Dedifferentiated amniotic fluid mesenchymal stem cell (primary cell): ENCODE data around the gene RYR2.

Experiments used
- DNase-seq: peaks from one replicate; pipeline ENCODE4 v3.0.0-alpha.2; 2016; ENCODE audit errors: extremely low spot score

Gene RYR2

GRCh38 chr1:237032029-237032428 lies 10.0 kb upstream of the RYR2 start:
- no peak for DNase-seq

- no peak for DNase-seq
Measured at GRCh38 chr1:237033061-237033460, 8.9 kb upstream of the RYR2 start.

- no peak for DNase-seq
Measured at GRCh38 chr1:237033804-237034203, 8.2 kb upstream of the RYR2 start.

- no peak for DNase-seq
Measured at GRCh38 chr1:237035759-237036158, 6.2 kb upstream of the RYR2 start.

- DNase-seq: no peak
Measured at GRCh38 chr1:237038211-237038610, 3.8 kb upstream of the RYR2 start.

- DNase-seq: no peak
Measured at GRCh38 chr1:237040823-237041222, 1.2 kb upstream of the RYR2 start.

- DNase-seq: no peak
Measured at GRCh38 chr1:237041461-237041794, 556 bp upstream of the RYR2 start.

- DNase-seq: no peak
Measured at GRCh38 chr1:237042526-237042891, 525 bp downstream of the RYR2 start.

GRCh38 chr1:237042892-237043576 lies 1.1 kb downstream of the RYR2 start:
- DNase-seq: no peak

- DNase-seq: no peak
Measured at GRCh38 chr1:237043846-237044636, 2.1 kb downstream of the RYR2 start.

GRCh38 chr1:237045278-237046016 lies 3.5 kb downstream of the RYR2 start:
- no peak for DNase-seq

- DNase-seq: no peak
Measured at GRCh38 chr1:237048803-237049202, 6.8 kb downstream of the RYR2 start.

GRCh38 chr1:237050185-237050584 lies 8.2 kb downstream of the RYR2 start:
- no peak for DNase-seq

- DNase-seq: no peak
Measured at GRCh38 chr1:237050915-237051314, 8.9 kb downstream of the RYR2 start.

- no peak for DNase-seq
Measured at GRCh38 chr1:237054313-237054712, 12.3 kb downstream of the RYR2 start.

- no peak for DNase-seq
Measured at GRCh38 chr1:237058470-237058869, 16.5 kb downstream of the RYR2 start.

- no peak for DNase-seq
Measured at GRCh38 chr1:237059244-237059643, 17.3 kb downstream of the RYR2 start.

- no peak for DNase-seq
Measured at GRCh38 chr1:237062976-237063375, 21.0 kb downstream of the RYR2 start.

GRCh38 chr1:237065903-237066302 lies 23.9 kb downstream of the RYR2 start:
- no peak for DNase-seq

- no peak for DNase-seq
Measured at GRCh38 chr1:237070519-237070918, 28.5 kb downstream of the RYR2 start.

- DNase-seq: no peak
Measured at GRCh38 chr1:237071641-237072420, 29.8 kb downstream of the RYR2 start.
